Keratinocyte (primary cell): ENCODE data around the gene TMPRSS13.

Experiments used
- EZH2 ChIP-seq: IDR thresholded peaks from one replicate; pipeline ENCODE4 v1.6.1; 2012; ENCODE audit warnings: inconsistent platforms, mild to moderate bottlenecking, low read length, moderate library complexity
- TF ChIP-seq, protein P1 (sequence below), 3 experiments: IDR thresholded peaks in 1 of 3; conservative IDR thresholded peaks in 1 of 3; optimal IDR thresholded peaks in 1 of 3; 2 replicates in 2 of 3; 3 replicates in 1 of 3; pipeline versions ENCODE3 to v1.5.1; 2011; ENCODE audit warnings: low read length in 3 of 3, mild to moderate bottlenecking in 3 of 3, moderate library complexity in 2 of 3, control low read depth in 1 of 3, inconsistent platforms in 1 of 3; ENCODE audit not compliant: insufficient read depth in 2 of 3; ENCODE audit errors: extremely low read depth in 1 of 3

DNA sequence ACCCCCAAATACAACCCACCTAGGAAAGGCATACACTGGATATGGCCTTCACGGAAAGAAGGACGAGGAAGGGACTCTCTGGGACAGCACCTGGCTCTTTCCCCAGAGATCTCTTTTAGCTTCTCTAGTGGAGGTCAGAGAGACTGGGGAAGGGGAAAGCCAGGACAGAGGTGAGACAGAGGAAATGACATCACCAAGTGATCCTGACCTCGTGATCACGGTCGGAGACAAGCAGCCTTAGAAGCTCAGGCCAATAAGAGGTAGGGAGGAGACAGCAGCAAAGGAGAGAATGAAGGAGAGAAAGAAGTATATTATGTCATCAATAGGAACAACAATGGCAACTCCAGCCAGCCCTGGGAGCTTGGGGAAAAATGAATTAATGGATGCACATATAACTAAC is 15.4 kb upstream of the TMPRSS13 start:
- TF ChIP-seq, protein P1, sequence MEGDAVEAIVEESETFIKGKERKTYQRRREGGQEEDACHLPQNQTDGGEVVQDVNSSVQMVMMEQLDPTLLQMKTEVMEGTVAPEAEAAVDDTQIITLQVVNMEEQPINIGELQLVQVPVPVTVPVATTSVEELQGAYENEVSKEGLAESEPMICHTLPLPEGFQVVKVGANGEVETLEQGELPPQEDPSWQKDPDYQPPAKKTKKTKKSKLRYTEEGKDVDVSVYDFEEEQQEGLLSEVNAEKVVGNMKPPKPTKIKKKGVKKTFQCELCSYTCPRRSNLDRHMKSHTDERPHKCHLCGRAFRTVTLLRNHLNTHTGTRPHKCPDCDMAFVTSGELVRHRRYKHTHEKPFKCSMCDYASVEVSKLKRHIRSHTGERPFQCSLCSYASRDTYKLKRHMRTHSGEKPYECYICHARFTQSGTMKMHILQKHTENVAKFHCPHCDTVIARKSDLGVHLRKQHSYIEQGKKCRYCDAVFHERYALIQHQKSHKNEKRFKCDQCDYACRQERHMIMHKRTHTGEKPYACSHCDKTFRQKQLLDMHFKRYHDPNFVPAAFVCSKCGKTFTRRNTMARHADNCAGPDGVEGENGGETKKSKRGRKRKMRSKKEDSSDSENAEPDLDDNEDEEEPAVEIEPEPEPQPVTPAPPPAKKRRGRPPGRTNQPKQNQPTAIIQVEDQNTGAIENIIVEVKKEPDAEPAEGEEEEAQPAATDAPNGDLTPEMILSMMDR (optimal IDR thresholded peaks at IDR 0.05 in 1 of 3, IDR thresholded peaks at IDR 0.05 in 1 of 3, conservative IDR thresholded peaks at IDR 0.05 in 1 of 3; ENCODE audit: extremely low read depth in 1 of 3, insufficient read depth in 2 of 3, low read length in 3 of 3), result no peak
- no peak for TF ChIP-seq EZH2
